Mesenchymal stem cell (in vitro differentiated cells and primary cell): Measurements from ENCODE around the gene KHNYN.

Experiments used
- DNase-seq: peaks from one replicate; pipeline ENCODE4 v3.0.0-alpha.2; 2013
- H2AFZ ChIP-seq: one replicate; pipeline ENCODE4 v1.6.1; 2013; ENCODE audit warnings: low read depth, mild to moderate bottlenecking, control low read depth, inconsistent platforms, low read length, moderate library complexity
- H2AK5ac ChIP-seq: 2 replicates; pipeline ENCODE4 v1.6.1; 2013; ENCODE audit warnings: low read length, moderate library complexity, mild to moderate bottlenecking, inconsistent platforms; ENCODE audit not compliant: severe bottlenecking
- H2BK120ac ChIP-seq: one replicate; pipeline ENCODE4 v1.6.1; 2013; ENCODE audit warnings: low read depth, mild to moderate bottlenecking, inconsistent platforms, low read length, moderate library complexity
- H2BK12ac ChIP-seq, 2 experiments: one replicate each; pipeline ENCODE4 v1.6.1; 2013; ENCODE audit warnings: inconsistent platforms in 2 of 2, low read length in 2 of 2, mild to moderate bottlenecking in 2 of 2, moderate library complexity in 2 of 2, control low read depth in 1 of 2
- H2BK15ac ChIP-seq: one replicate; pipeline ENCODE4 v1.6.1; 2013; ENCODE audit warnings: mild to moderate bottlenecking, low read depth, inconsistent platforms; ENCODE audit not compliant: poor library complexity, severe bottlenecking
- H2BK5ac ChIP-seq: 2 replicates; pipeline ENCODE4 v1.6.1; 2013; ENCODE audit warnings: low read depth, mild to moderate bottlenecking, low read length, control low read depth, inconsistent platforms; ENCODE audit not compliant: poor library complexity, severe bottlenecking
- H3K14ac ChIP-seq, 2 experiments: one replicate each; pipeline ENCODE4 v1.6.1; 2013; ENCODE audit warnings: inconsistent platforms in 2 of 2, low read length in 2 of 2, control low read depth in 1 of 2, mild to moderate bottlenecking in 1 of 2, moderate library complexity in 1 of 2
- H3K18ac ChIP-seq, 2 experiments: one replicate each; pipeline ENCODE4 v1.6.1; 2013; ENCODE audit warnings: inconsistent platforms in 2 of 2, low read length in 2 of 2, control low read depth in 1 of 2, low read depth in 1 of 2, mild to moderate bottlenecking in 1 of 2
- H3K23ac ChIP-seq, 2 experiments: one replicate each; pipeline ENCODE4 v1.6.1; 2013; ENCODE audit warnings: inconsistent platforms in 2 of 2, low read length in 2 of 2, mild to moderate bottlenecking in 2 of 2, moderate library complexity in 2 of 2, control low read depth in 1 of 2
- H3K27ac ChIP-seq: 2 replicates; pipeline ENCODE4 v1.5.1; 2013; ENCODE audit warnings: mild to moderate bottlenecking, moderate library complexity, low read length, control low read depth, inconsistent platforms; ENCODE audit not compliant: poor library complexity, severe bottlenecking
- H3K27me3 ChIP-seq, 2 experiments: 2 replicates each; pipeline versions ENCODE4 v1.6.1 to v1.7.0; 2013; ENCODE audit warnings: low read length in 2 of 2, mild to moderate bottlenecking in 2 of 2, moderate library complexity in 2 of 2, control low read depth in 1 of 2, inconsistent platforms in 1 of 2; ENCODE audit not compliant: control insufficient read depth in 1 of 2, insufficient read depth in 1 of 2
- H3K36me3 ChIP-seq, 2 experiments: 2 replicates each; pipeline versions ENCODE4 v1.6.1 to v1.7.0; 2013; ENCODE audit warnings: low read length in 2 of 2, control low read depth in 1 of 2, inconsistent platforms in 1 of 2, low read depth in 1 of 2, mild to moderate bottlenecking in 1 of 2; ENCODE audit not compliant: insufficient read depth in 2 of 2, control insufficient read depth in 1 of 2
- H3K4ac ChIP-seq, 2 experiments: one replicate each; pipeline ENCODE4 v1.6.1; 2013; ENCODE audit warnings: inconsistent platforms in 2 of 2, low read length in 2 of 2, mild to moderate bottlenecking in 2 of 2, moderate library complexity in 2 of 2, control low read depth in 1 of 2, low read depth in 1 of 2
- H3K4me1 ChIP-seq: 2 replicates; pipeline ENCODE4 v1.6.1; 2013; ENCODE audit warnings: low read depth, low read length, control low read depth; ENCODE audit not compliant: control insufficient read depth, insufficient read depth
- H3K4me2 ChIP-seq: 2 replicates; pipeline ENCODE4 v1.6.1; 2013; ENCODE audit warnings: low read length, mild to moderate bottlenecking, inconsistent platforms; ENCODE audit not compliant: poor library complexity, severe bottlenecking
- H3K4me3 ChIP-seq, 2 experiments: 2 replicates each; pipeline versions ENCODE4 v1.5.1 to v1.7.0; 2013; ENCODE audit warnings: low read length in 2 of 2, mild to moderate bottlenecking in 2 of 2, control low read depth in 1 of 2, low read depth in 1 of 2; ENCODE audit not compliant: insufficient read depth in 1 of 2
- H3K79me1 ChIP-seq: replicated peaks from 2 replicates; pipeline ENCODE4 v1.6.1; 2013; ENCODE audit warnings: mild to moderate bottlenecking, control low read depth, low read length, inconsistent platforms; ENCODE audit not compliant: poor library complexity, severe bottlenecking
- H3K9ac ChIP-seq: 2 replicates; pipeline ENCODE4 v1.7.0; 2013; ENCODE audit warnings: mild to moderate bottlenecking, low read length, moderate library complexity
- H3K9me3 ChIP-seq: 2 replicates; pipeline ENCODE4 v1.7.0; 2013; ENCODE audit warnings: mild to moderate bottlenecking, low read length; ENCODE audit not compliant: control insufficient read depth
- H4K8ac ChIP-seq: one replicate; pipeline ENCODE4 v1.6.1; 2013; ENCODE audit warnings: inconsistent platforms, mild to moderate bottlenecking, low read length, moderate library complexity
- H4K91ac ChIP-seq: one replicate; pipeline ENCODE4 v1.6.1; 2013; ENCODE audit warnings: mild to moderate bottlenecking, low read length, inconsistent platforms
- WGBS: methylation state at CpG from one replicate; pipeline ENCODE4 v1.1.7; 2013; ENCODE audit warnings: mixed read lengths; 5-methylcytosine and 5-hydroxymethylcytosine counted together

KHNYN gene

DNA sequence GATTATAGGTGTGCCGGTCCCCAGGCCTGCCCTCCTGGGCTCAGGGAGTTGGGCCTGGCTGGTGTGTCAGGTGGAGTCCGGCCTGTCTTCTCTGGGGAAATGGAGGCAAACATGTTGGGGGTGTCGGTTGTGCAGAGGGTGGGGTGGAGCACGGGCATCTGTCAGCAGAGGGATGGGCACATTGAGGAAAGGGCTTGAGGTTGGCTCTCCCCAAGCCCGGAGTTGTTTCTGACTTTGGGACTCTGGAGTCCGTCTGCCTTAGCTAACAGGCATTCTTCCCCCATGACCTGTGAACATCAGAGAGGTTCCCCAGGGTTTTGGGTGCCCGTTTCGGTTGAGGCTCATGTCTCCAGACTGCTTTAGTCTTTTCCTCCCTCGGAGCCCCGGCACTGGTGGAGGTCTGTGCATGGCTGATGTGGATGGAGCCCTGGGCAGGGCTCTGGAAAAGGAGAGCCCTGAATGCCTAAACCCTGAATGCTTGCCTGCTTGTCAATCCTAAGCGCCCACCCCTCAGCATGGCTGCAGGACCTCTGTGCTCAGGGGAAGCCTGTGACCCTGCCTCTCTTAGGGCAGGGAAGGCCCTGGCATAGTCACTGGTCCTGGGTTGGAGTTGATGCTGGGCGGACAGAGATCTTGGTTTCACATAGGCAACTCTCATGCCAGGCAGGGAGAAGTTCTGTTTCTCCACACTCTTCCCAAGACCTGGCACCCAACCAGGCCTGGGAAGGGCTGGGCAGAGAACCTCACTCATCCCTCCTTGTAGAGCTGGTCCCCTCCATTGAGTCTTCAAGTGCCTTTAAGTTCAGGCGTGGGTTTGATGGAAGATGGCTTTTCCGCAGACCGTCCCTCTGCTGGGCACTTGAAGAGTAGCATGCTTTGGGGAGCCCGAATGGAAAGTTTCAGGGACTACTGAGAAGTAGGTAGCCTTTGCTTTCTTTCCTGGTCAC lies 18.0 kb upstream of the KHNYN start:
- H4K8ac ChIP-seq: no peak overlapping the region
- no peak overlapping the region for H2BK15ac ChIP-seq
- no peaks in the 10 kb centered on the region for H3K27me3 ChIP-seq
- H4K91ac ChIP-seq: no peak overlapping the region
- H3K18ac ChIP-seq: no peak overlapping the region
- H3K27ac ChIP-seq: no peak overlapping the region
- H3K4me1 ChIP-seq: no peaks in the 10 kb centered on the region
- H2AFZ ChIP-seq: no peak overlapping the region
- H3K79me1 ChIP-seq: peaks cover 2% of the 10 kb centered on the region
- H3K36me3 ChIP-seq: peaks cover 75 to 76% of the 10 kb centered on the region in 2 experiments
- no peak overlapping the region for H2BK12ac ChIP-seq
- peak; percentile 72 for DNase-seq
- no peak overlapping the region for H3K23ac ChIP-seq
- no peak overlapping the region for H3K4me2 ChIP-seq
- no peak overlapping the region for H2BK5ac ChIP-seq
- no peak overlapping the region for H3K4ac ChIP-seq
- H3K9ac ChIP-seq: no peak overlapping the region
- no peak overlapping the region for H3K14ac ChIP-seq
- H2BK120ac ChIP-seq: no peak overlapping the region
- H3K9me3 ChIP-seq: no peaks in the 10 kb centered on the region
- WGBS: 72% methylated on average over 16 of the region's 16 CpGs
- H2AK5ac ChIP-seq: no peak overlapping the region
- H3K4me3 ChIP-seq: no peak overlapping the region

DNA sequence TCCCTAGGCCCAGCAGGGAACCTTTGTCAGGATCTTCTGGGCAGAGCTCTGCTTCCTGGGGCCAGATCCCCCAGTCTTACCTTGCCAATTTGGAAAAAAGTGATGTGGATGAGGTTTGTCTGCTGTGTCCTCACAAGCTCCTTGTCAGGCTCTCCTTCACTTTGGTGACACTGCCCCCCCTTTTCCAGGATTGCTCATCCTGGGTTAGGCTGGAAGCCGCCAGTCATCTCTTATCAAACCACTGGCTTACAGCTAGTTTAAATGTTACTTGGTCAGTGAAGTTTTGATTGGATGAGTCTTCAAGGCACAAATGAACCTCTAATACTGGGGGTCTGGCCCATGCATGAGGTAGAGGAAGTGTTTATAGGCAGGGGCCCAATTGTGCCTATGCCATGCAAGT lies 15.7 kb upstream of the KHNYN start:
- Histone ChIP-seq H3K18ac (no peak overlapping the region), H4K8ac (no peak overlapping the region), H2BK5ac (no peak overlapping the region), H3K4ac (no peak overlapping the region), H3K4me3 (no peak overlapping the region), H2BK15ac (no peak overlapping the region), H3K27ac (no peak overlapping the region), H3K23ac (no peak overlapping the region), H3K79me1 (no peaks in the 10 kb centered on the region), H3K14ac (no peak overlapping the region), H2BK12ac (no peak overlapping the region), H3K4me2 (no peak overlapping the region), H4K91ac (no peak overlapping the region), H2AK5ac (no peak overlapping the region), H3K36me3 (peaks cover 59 to 64% of the 10 kb centered on the region in 2 experiments), H3K9ac (no peak overlapping the region), H3K9me3 (no peaks in the 10 kb centered on the region), H3K27me3 (peaks cover 0 to 10% of the 10 kb centered on the region in 2 experiments), H2AFZ (no peak overlapping the region), H3K4me1 (no peaks in the 10 kb centered on the region), H2BK120ac (no peak overlapping the region)
- no CpG with 5 or more reads among the region's 1 CpG for WGBS
- DNase-seq: no peak

DNA sequence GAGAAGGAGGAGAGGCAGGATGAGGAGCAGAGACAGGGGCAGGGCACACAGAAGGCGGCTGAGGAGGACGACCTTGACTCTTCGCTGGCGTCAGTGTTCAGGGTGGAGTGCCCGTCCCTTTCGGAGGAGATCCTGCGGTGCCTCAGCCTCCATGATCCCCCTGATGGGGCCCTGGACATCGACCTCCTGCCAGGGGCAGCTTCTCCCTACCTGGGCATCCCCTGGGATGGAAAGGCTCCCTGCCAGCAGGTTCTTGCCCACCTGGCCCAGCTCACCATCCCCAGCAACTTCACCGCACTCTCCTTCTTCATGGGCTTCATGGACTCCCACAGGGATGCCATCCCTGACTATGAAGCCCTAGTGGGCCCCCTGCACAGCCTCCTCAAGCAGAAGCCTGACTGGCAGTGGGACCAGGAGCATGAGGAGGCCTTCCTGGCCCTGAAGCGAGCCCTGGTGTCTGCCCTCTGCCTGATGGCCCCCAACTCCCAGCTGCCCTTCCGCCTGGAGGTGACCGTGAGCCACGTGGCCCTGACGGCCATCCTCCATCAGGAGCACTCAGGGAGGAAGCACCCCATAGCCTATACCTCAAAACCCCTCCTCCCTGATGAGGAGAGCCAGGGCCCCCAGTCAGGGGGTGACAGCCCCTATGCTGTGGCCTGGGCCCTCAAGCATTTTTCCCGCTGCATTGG lies 14.9 kb upstream of the KHNYN start:
- Histone ChIP-seq H2AK5ac (no peak overlapping the region), H3K18ac (no peak overlapping the region), H3K4me2 (no peak overlapping the region), H3K36me3 (peaks cover 51 to 56% of the 10 kb centered on the region in 2 experiments), H4K91ac (no peak overlapping the region), H3K9ac (no peak overlapping the region), H2AFZ (no peak overlapping the region), H3K79me1 (no peaks in the 10 kb centered on the region), H3K23ac (no peak overlapping the region), H2BK15ac (no peak overlapping the region), H2BK12ac (no peak overlapping the region), H3K27ac (no peak overlapping the region), H2BK120ac (no peak overlapping the region), H3K14ac (no peak overlapping the region), H3K4me3 (no peak overlapping the region), H3K4me1 (no peaks in the 10 kb centered on the region), H2BK5ac (no peak overlapping the region), H3K4ac (no peak overlapping the region), H3K9me3 (no peaks in the 10 kb centered on the region), H3K27me3 (peaks cover under 1 to 13% of the 10 kb centered on the region in 2 experiments), H4K8ac (no peak overlapping the region)
- WGBS: 99% methylated on average over 15 of the region's 15 CpGs
- DNase-seq: no peak
